SK-N-SH (cell line): ENCODE results near the gene TRIP4.

Experiments
- EP300 ChIP-seq, 2 experiments: IDR thresholded peaks; 2 replicates each; pipeline versions ENCODE4 v1.4.0 to v1.6.1; 2012; ENCODE audit warnings: borderline replicate concordance in 1 of 2, low read depth in 1 of 2, low read length in 1 of 2
- FOSL2 ChIP-seq: IDR thresholded peaks from 2 replicates; pipeline ENCODE4 v1.4.0; 2012; ENCODE audit warnings: low read depth, mild to moderate bottlenecking, moderate library complexity, borderline replicate concordance
- NFIC ChIP-seq: IDR thresholded peaks from 2 replicates; pipeline ENCODE4 v1.4.0; 2012; ENCODE audit warnings: borderline replicate concordance
- RAD21 ChIP-seq: IDR thresholded peaks from 2 replicates; pipeline ENCODE4 v1.6.1; 2012; ENCODE audit warnings: mild to moderate bottlenecking, low read length
- RFX5 ChIP-seq: IDR thresholded peaks from 2 replicates; pipeline ENCODE4 v1.6.1; 2012; ENCODE audit warnings: mild to moderate bottlenecking, improper control_type of control experiment, low read length
- TEAD4 ChIP-seq: IDR thresholded peaks from 2 replicates; pipeline ENCODE4 v1.4.0; 2012; ENCODE audit warnings: mild to moderate bottlenecking, borderline replicate concordance; ENCODE audit not compliant: insufficient read depth
- ZBTB33 ChIP-seq: IDR thresholded peaks from 2 replicates; pipeline ENCODE4 v1.4.0; 2012; ENCODE audit warnings: low read depth, borderline replicate concordance
- TF ChIP-seq, protein P1 (sequence below): fragments of 200-600 bp; sonication (generic); IDR thresholded peaks from 2 replicates; pipeline ENCODE4 v1.6.1; 2017; ENCODE audit warnings: antibody characterized with exemption, mild to moderate bottlenecking, moderate library complexity
- TF ChIP-seq, protein P2 (sequence below): IDR thresholded peaks from 2 replicates; pipeline ENCODE4 v1.6.1; 2012; ENCODE audit warnings: mild to moderate bottlenecking, low read depth, low read length, moderate library complexity

- TF ChIP-seq, protein P1, sequence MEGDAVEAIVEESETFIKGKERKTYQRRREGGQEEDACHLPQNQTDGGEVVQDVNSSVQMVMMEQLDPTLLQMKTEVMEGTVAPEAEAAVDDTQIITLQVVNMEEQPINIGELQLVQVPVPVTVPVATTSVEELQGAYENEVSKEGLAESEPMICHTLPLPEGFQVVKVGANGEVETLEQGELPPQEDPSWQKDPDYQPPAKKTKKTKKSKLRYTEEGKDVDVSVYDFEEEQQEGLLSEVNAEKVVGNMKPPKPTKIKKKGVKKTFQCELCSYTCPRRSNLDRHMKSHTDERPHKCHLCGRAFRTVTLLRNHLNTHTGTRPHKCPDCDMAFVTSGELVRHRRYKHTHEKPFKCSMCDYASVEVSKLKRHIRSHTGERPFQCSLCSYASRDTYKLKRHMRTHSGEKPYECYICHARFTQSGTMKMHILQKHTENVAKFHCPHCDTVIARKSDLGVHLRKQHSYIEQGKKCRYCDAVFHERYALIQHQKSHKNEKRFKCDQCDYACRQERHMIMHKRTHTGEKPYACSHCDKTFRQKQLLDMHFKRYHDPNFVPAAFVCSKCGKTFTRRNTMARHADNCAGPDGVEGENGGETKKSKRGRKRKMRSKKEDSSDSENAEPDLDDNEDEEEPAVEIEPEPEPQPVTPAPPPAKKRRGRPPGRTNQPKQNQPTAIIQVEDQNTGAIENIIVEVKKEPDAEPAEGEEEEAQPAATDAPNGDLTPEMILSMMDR: no peak
- TF ChIP-seq FOSL2 (peak; percentile 72; the same call in 1 of the 2 replicates), ZBTB33 (no peak), TEAD4 (peak; percentile 29; the same call in 1 of the 2 replicates), EP300 (IDR thresholded peaks at IDR 0.05; ENCODE audit: borderline replicate concordance in 1 of 2, low read depth in 1 of 2, low read length in 1 of 2) (peak in 1 of 2 experiments; percentile 7; a peak in 1 of 4 replicates), NFIC (peak; percentile 84), RFX5 (no peak), RAD21 (no peak)
- TF ChIP-seq, protein P2, sequence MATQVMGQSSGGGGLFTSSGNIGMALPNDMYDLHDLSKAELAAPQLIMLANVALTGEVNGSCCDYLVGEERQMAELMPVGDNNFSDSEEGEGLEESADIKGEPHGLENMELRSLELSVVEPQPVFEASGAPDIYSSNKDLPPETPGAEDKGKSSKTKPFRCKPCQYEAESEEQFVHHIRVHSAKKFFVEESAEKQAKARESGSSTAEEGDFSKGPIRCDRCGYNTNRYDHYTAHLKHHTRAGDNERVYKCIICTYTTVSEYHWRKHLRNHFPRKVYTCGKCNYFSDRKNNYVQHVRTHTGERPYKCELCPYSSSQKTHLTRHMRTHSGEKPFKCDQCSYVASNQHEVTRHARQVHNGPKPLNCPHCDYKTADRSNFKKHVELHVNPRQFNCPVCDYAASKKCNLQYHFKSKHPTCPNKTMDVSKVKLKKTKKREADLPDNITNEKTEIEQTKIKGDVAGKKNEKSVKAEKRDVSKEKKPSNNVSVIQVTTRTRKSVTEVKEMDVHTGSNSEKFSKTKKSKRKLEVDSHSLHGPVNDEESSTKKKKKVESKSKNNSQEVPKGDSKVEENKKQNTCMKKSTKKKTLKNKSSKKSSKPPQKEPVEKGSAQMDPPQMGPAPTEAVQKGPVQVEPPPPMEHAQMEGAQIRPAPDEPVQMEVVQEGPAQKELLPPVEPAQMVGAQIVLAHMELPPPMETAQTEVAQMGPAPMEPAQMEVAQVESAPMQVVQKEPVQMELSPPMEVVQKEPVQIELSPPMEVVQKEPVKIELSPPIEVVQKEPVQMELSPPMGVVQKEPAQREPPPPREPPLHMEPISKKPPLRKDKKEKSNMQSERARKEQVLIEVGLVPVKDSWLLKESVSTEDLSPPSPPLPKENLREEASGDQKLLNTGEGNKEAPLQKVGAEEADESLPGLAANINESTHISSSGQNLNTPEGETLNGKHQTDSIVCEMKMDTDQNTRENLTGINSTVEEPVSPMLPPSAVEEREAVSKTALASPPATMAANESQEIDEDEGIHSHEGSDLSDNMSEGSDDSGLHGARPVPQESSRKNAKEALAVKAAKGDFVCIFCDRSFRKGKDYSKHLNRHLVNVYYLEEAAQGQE: no peak
Observed at GRCh38 chr15:64443747-64444621, 56.3 kb downstream of the TRIP4 start.
